HCT116 (cell line): ENCODE results near the gene CYP3A4.

Experiments
- ELF1 ChIP-seq: IDR thresholded peaks from 2 replicates; pipeline ENCODE4 v1.6.1; 2012; ENCODE audit warnings: low read depth, borderline replicate concordance
- EZH2 ChIP-seq: fragments of 200-600 bp; sonication (generic); IDR thresholded peaks from 2 replicates; pipeline ENCODE4 v1.6.1; 2017; ENCODE audit warnings: antibody characterized with exemption, mixed run types
- YY1 ChIP-seq: IDR thresholded peaks from 2 replicates; pipeline ENCODE4 v1.6.1; 2011; ENCODE audit warnings: low read length, low read depth, moderate library complexity, mild to moderate bottlenecking; ENCODE audit not compliant: insufficient replicate concordance; ENCODE audit errors: extremely low read depth

DNA sequence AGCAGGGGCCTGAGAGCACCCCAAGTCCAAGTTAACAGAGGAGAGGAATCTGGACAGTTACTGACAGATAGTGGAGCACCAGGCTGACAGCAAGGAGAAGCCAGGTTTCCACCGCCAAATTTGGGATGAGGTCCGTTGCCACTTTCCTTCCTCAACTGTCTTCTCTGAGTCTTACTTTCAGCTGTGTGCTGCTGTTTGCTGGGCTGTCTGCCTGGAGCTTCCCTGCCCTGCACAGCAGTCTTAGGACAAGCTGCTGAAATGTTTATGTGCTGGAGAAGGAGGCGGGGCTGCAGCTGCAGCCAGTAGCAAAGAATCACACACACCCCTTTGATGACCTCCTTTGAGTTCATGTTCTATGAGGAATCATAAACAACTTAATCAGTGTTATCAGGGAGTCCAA lies 31.6 kb downstream of the CYP3A4 start:
- TF ChIP-seq ELF1 (no peak), EZH2 (no peak), YY1 (no peak)
